ENCODE data around the gene EHF.

- TF ChIP-seq POLR2AphosphoS5 (IDR thresholded peaks at IDR 0.05): no peak
- TF ChIP-seq, protein P1, sequence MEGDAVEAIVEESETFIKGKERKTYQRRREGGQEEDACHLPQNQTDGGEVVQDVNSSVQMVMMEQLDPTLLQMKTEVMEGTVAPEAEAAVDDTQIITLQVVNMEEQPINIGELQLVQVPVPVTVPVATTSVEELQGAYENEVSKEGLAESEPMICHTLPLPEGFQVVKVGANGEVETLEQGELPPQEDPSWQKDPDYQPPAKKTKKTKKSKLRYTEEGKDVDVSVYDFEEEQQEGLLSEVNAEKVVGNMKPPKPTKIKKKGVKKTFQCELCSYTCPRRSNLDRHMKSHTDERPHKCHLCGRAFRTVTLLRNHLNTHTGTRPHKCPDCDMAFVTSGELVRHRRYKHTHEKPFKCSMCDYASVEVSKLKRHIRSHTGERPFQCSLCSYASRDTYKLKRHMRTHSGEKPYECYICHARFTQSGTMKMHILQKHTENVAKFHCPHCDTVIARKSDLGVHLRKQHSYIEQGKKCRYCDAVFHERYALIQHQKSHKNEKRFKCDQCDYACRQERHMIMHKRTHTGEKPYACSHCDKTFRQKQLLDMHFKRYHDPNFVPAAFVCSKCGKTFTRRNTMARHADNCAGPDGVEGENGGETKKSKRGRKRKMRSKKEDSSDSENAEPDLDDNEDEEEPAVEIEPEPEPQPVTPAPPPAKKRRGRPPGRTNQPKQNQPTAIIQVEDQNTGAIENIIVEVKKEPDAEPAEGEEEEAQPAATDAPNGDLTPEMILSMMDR (IDR thresholded peaks at IDR 0.05 in 8 of 11, conservative IDR thresholded peaks at IDR 0.05 in 3 of 11): no peak
Observed at GRCh38 chr11:34656062-34656720, 35.3 kb downstream of the EHF start.

Measured in spleen (tissue), 7 donors.